GM23248 (cell line): ENCODE results near the gene UBE3D. TPM values are rescaled to one million over a fixed set of nuclear protein-coding genes. Genes with fewer than 3 reads are reported as not detected.
"Not testable (repeated sequence)": the region's sequence is repeated elsewhere in the genome, so short reads cannot be mapped to it uniquely, and the experiment has no call there.

Experiments used
- DNase-seq: peaks from one replicate; pipeline ENCODE4 v3.0.0-alpha.2; 2015
- H2AFZ ChIP-seq: fragments of 200-600 bp; sonication (generic); 2 replicates; pipeline ENCODE4 v1.6.1; 2016; ENCODE audit warnings: antibody characterized with exemption
- H3F3A ChIP-seq: fragments of 200-600 bp; sonication (generic); 2 replicates; pipeline ENCODE4 v1.6.1; 2016; ENCODE audit warnings: mild to moderate bottlenecking, antibody characterized with exemption, mixed run types; ENCODE audit not compliant: insufficient read depth
- H3K27ac ChIP-seq: fragments of 200-600 bp; sonication (generic); 2 replicates; pipeline ENCODE4 v1.5.1; 2016; ENCODE audit warnings: mild to moderate bottlenecking
- H3K27me3 ChIP-seq: fragments of 200-600 bp; sonication (generic); replicated peaks from 2 replicates; pipeline ENCODE4 v1.6.1; 2016; ENCODE audit warnings: mild to moderate bottlenecking; ENCODE audit not compliant: insufficient read depth
- H3K36me3 ChIP-seq: fragments of 200-600 bp; sonication (generic); 2 replicates; pipeline ENCODE4 v1.6.1; 2016; ENCODE audit warnings: low read depth, mild to moderate bottlenecking
- H3K4me1 ChIP-seq: fragments of 200-600 bp; sonication (generic); 2 replicates; pipeline ENCODE4 v1.6.1; 2016; ENCODE audit warnings: mild to moderate bottlenecking; ENCODE audit not compliant: insufficient read depth
- H3K4me2 ChIP-seq: fragments of 200-600 bp; sonication (generic); one replicate; pipeline ENCODE4 v1.6.1; 2016; ENCODE audit warnings: mild to moderate bottlenecking; ENCODE audit not compliant: unreplicated experiment
- H3K4me3 ChIP-seq: fragments of 200-600 bp; sonication (generic); 2 replicates; pipeline ENCODE4 v1.5.1; 2016; ENCODE audit warnings: mild to moderate bottlenecking
- H3K79me2 ChIP-seq: fragments of 200-600 bp; sonication (generic); 2 replicates; pipeline ENCODE4 v1.6.1; 2016; ENCODE audit warnings: mild to moderate bottlenecking; ENCODE audit not compliant: insufficient read depth
- H3K9ac ChIP-seq: fragments of 200-600 bp; sonication (generic); 2 replicates; pipeline ENCODE4 v1.6.1; 2016; ENCODE audit warnings: mild to moderate bottlenecking
- H3K9me2 ChIP-seq: fragments of 200-600 bp; sonication (generic); 2 replicates; pipeline ENCODE4 v1.6.1; 2016; ENCODE audit warnings: mixed run types, mild to moderate bottlenecking, moderate library complexity; ENCODE audit not compliant: insufficient read depth
- H3K9me3 ChIP-seq: fragments of 200-600 bp; sonication (generic); one replicate; pipeline ENCODE4 v1.6.1; 2017; ENCODE audit warnings: low read depth
- H4K20me1 ChIP-seq: fragments of 200-600 bp; sonication (generic); 2 replicates; pipeline ENCODE4 v1.6.0; 2016; ENCODE audit not compliant: insufficient read depth
- EZH2 ChIP-seq: fragments of 200-600 bp; sonication (generic); IDR thresholded peaks from 2 replicates; pipeline ENCODE4 v1.6.1; 2018; ENCODE audit warnings: antibody characterized with exemption, mild to moderate bottlenecking; ENCODE audit not compliant: insufficient read depth, poor library complexity, severe bottlenecking
- EZH2phosphoT487 ChIP-seq: fragments of 200-600 bp; sonication (generic); IDR thresholded peaks from 2 replicates; pipeline ENCODE4 v1.6.1; 2018; ENCODE audit warnings: antibody characterized with exemption, moderate library complexity, mild to moderate bottlenecking, low read depth; ENCODE audit not compliant: insufficient read depth
- WGBS, 2 experiments: methylation state at CpG; one replicate each; pipeline ENCODE4 v1.1.6; 2015 to 2017; ENCODE audit warnings: low lambda C conversion rate in 2 of 2, low coverage in 1 of 2; ENCODE audit errors: missing lambda C conversion rate in 2 of 2; 5-methylcytosine and 5-hydroxymethylcytosine counted together
- in situ Hi-C: fragments of 300-500 bp; cut with MboI; formaldehyde crosslinking; loops from 2 replicates; pipeline ENCODE4 v1.15.0; 2020
- polyA plus RNA-seq: library from polyadenylated mRNA; unstranded; fragments of >200 nt; fragmentation: Nextera tagmentation; extraction: Ambion mirVana; gene quantifications from 2 replicates; pipeline ENCODE4 v1.2.1, GENCODE V29; 2016
- total RNA-seq: library from RNA; depleted of rRNA; stranded (reverse); fragments of >200 nt; shearing (Covaris generic); gene quantifications from 2 replicates; pipeline ENCODE4 v1.2.3, GENCODE V29; 2014

The UBE3D gene
- total and polyA plus RNA-seq, 2 experiments from 2014 or later = 2.1 to 6.9 TPM

GRCh38 chr6:82954356-82954755 lies 111.3 kb downstream of the UBE3D start:
- H4K20me1 ChIP-seq = no peaks in the 10 kb centered on the region
- H3K27ac ChIP-seq = peak overlapping the region; percentile 91
- no peaks in the 10 kb centered on the region for H3K9me3 ChIP-seq
- H3K9me2 ChIP-seq = no peaks in the 10 kb centered on the region
- H3K27me3 ChIP-seq = no peaks in the 10 kb centered on the region
- 98 to 100% methylated on average over 2 of the region's 2 CpGs for WGBS, 2 experiments
- no peaks in the 10 kb centered on the region for H3K36me3 ChIP-seq
- DNase-seq = peak; percentile 53
- H3K79me2 ChIP-seq = no peaks in the 10 kb centered on the region
- peak overlapping the region; percentile 17 for H2AFZ ChIP-seq
- peak overlapping the region; percentile 70 for H3K4me2 ChIP-seq
- no peak overlapping the region for H3K4me3 ChIP-seq
- peak overlapping the region; percentile 37; the same call in 1 of the 2 replicates for H3K9ac ChIP-seq
- peaks cover 41% of the 10 kb centered on the region for H3F3A ChIP-seq
- in situ Hi-C loops = no loop called here
- TF ChIP-seq EZH2phosphoT487 (no peak), EZH2 (no peak)
- peaks cover 58% of the 10 kb centered on the region for H3K4me1 ChIP-seq

- H3K4me3 ChIP-seq = no peak overlapping the region
- no peaks in the 10 kb centered on the region for H4K20me1 ChIP-seq
- H3K9me3 ChIP-seq = no peaks in the 10 kb centered on the region
- no peaks in the 10 kb centered on the region for H3K79me2 ChIP-seq
- H3F3A ChIP-seq = peaks cover 41% of the 10 kb centered on the region
- DNase-seq = peak; percentile 20
- H3K27me3 ChIP-seq = no peaks in the 10 kb centered on the region
- H3K36me3 ChIP-seq = no peaks in the 10 kb centered on the region
- peaks cover 54% of the 10 kb centered on the region for H3K4me1 ChIP-seq
- no peaks in the 10 kb centered on the region for H3K9me2 ChIP-seq
- peak overlapping the region; percentile 28; the same call in 1 of the 2 replicates for H3K9ac ChIP-seq
- peak overlapping the region; percentile 70 for H3K4me2 ChIP-seq
- 54% methylated on average over 4 of the region's 4 CpGs for WGBS, 2 experiments
- in situ Hi-C loops = no loop called here
- peak overlapping the region; percentile 91 for H3K27ac ChIP-seq
- TF ChIP-seq EZH2 (no peak), EZH2phosphoT487 (no peak)
- H2AFZ ChIP-seq = peak overlapping the region; percentile 17; the same call in 1 of the 2 replicates
Measured at GRCh38 chr6:82953871-82954270, 111.8 kb downstream of the UBE3D start.

- no peak for DNase-seq
- Histone ChIP-seq H3K9ac (no peak overlapping the region), H2AFZ (no peak overlapping the region), H3K36me3 (no peaks in the 10 kb centered on the region), H3K79me2 (no peaks in the 10 kb centered on the region), H3K4me1 (peaks cover 34% of the 10 kb centered on the region), H3K9me2 (no peaks in the 10 kb centered on the region), H4K20me1 (no peaks in the 10 kb centered on the region), H3K4me3 (no peak overlapping the region), H3K27ac (no peak overlapping the region), H3F3A (peaks cover 35% of the 10 kb centered on the region), H3K9me3 (no peaks in the 10 kb centered on the region), H3K27me3 (no peaks in the 10 kb centered on the region), H3K4me2 (no peak overlapping the region)
- 85 to 100% methylated on average over 1 of the region's 1 CpG for WGBS, 2 experiments
- TF ChIP-seq EZH2 = no peak
- no peak for TF ChIP-seq EZH2phosphoT487
- in situ Hi-C loops = no loop called here
Measured at GRCh38 chr6:82951935-82952334, 113.7 kb downstream of the UBE3D start.

- H3K9me2 ChIP-seq = no peaks in the 10 kb centered on the region
- no peak for DNase-seq
- no peak overlapping the region for H2AFZ ChIP-seq
- H3K9me3 ChIP-seq = no peaks in the 10 kb centered on the region
- no peak overlapping the region for H3K4me2 ChIP-seq
- H3K27me3 ChIP-seq = no peaks in the 10 kb centered on the region
- TF ChIP-seq EZH2 = no peak
- TF ChIP-seq EZH2phosphoT487 = no peak
- no peaks in the 10 kb centered on the region for H4K20me1 ChIP-seq
- no peak overlapping the region for H3K9ac ChIP-seq
- no peak overlapping the region for H3K27ac ChIP-seq
- peaks cover 29% of the 10 kb centered on the region for H3K4me1 ChIP-seq
- in situ Hi-C loops = no loop called here
- no peaks in the 10 kb centered on the region for H3K36me3 ChIP-seq
- WGBS, 2 experiments = 90 to 94% methylated on average over 1 of the region's 1 CpG
- H3K4me3 ChIP-seq = no peak overlapping the region
- H3K79me2 ChIP-seq = no peaks in the 10 kb centered on the region
- H3F3A ChIP-seq = peaks cover 29% of the 10 kb centered on the region
Measured at GRCh38 chr6:82951389-82951788, 114.3 kb downstream of the UBE3D start.

- H3K9me3 ChIP-seq, H3K4me3 ChIP-seq, H3K79me2 ChIP-seq, DNase-seq, H3K27ac ChIP-seq, H4K20me1 ChIP-seq, in situ Hi-C loops, H2AFZ ChIP-seq, H3K9ac ChIP-seq, H3K36me3 ChIP-seq, H3K4me2 ChIP-seq, H3K9me2 ChIP-seq, H3K27me3 ChIP-seq, H3F3A ChIP-seq, H3K4me1 ChIP-seq: not testable (repeated sequence)
- WGBS, 2 experiments = 96 to 98% methylated on average over 3 of the region's 3 CpGs
Measured at GRCh38 chr6:82930915-82931314, 134.7 kb downstream of the UBE3D start.
